Measurements from ENCODE around the gene P4HB. TPM values are rescaled to one million over a fixed set of nuclear protein-coding genes. Genes with fewer than 3 reads are reported as not detected.
A peak's percentile ranks its signal among the peaks of the same experiment; 100 is the strongest.

Gene P4HB
- total and polyA plus RNA-seq, 2 of the 4 experiments (the other 2 are of a cell fraction) = 599 to 932 TPM

DNA sequence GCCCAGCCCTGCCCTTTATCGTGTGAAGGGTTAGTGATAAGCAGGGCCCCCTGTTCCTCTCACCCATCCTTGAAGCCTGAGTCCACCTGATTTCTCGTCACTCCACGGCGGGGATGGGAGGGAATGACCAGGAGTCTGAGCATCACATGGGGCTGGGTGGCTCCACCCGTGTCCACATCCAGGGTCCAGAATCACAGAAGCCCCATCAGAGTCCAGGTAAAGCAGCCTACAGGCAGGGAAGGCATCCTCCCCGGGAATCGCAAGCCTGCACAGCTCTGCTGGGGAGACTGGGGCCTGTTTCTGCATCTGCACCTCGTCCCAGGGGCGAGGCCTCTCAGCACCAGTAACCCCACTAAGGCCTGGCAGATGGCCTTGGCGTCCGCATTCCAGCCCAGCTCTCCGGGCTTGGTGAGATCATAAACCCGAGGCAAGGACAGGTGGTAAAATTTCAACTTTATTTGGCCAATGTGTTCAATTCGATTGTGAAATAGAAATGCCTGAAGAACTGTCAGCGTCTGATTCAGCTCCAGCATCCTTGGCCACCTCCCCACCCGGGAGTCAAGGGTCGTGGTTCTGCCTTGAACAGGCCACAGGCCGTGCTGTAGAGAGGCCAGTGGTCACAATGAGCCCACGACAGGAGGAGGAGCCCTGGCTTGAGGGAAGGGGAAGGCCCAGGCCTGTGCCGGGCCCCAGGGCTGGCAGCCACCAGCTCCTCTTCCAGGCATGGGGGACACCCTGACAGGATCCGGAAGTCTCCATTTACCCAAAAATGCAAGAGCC lies 17.4 kb downstream of the P4HB start:
- Histone ChIP-seq H2BK120ac (ENCODE audit: low read depth, low read length) (no peak overlapping the region), H2BK15ac (ENCODE audit: low read depth, low read length) (no peak overlapping the region), H3K79me1 (ENCODE audit: low read depth in 1 of 2, low read length in 2 of 2) (peaks cover 4 to 26% of the 10 kb centered on the region in 2 experiments; a peak in 3 of 4 replicates), H3K9me1 (ENCODE audit: insufficient read depth, low read length) (0 out of 2 replicates have a peak, but pooled peaks cover under 1% of the 10 kb centered on the region), H3K4me2 (ENCODE audit: low read depth, low read length) (no peak overlapping the region), H3K27ac (ENCODE audit: insufficient read depth, low read length) (no peak overlapping the region), H4K91ac (ENCODE audit: insufficient read depth, low read depth, low read length) (no peak overlapping the region), H3K4me3 (ENCODE audit: insufficient read depth, low read depth, low read length) (no peak overlapping the region), H3K14ac (replicated peaks; ENCODE audit: low read depth, low read length) (no peak overlapping the region), H2BK20ac (ENCODE audit: low read depth, low read length) (no peak overlapping the region), H3K9ac (ENCODE audit: low read depth, low read length) (no peak overlapping the region), H3K9me3 (ENCODE audit: control insufficient read depth, insufficient read depth, low read length) (no peaks in the 10 kb centered on the region), H3K27me3 (ENCODE audit: control insufficient read depth, insufficient read depth, low read length) (no peaks in the 10 kb centered on the region), H3K56ac (ENCODE audit: extremely low read depth, insufficient read depth, low read length) (no peak overlapping the region), H2AFZ (replicated peaks; ENCODE audit: low read length, poor library complexity) (no peak overlapping the region), H2AK5ac (ENCODE audit: low read depth, low read length) (no peak overlapping the region), H4K20me1 (ENCODE audit: insufficient read depth, low read length) (peaks cover 43% of the 10 kb centered on the region), H3K36me3 (ENCODE audit: control insufficient read depth, insufficient read depth, low read length) (peaks cover 53% of the 10 kb centered on the region), H2BK5ac (ENCODE audit: low read depth, low read length, poor library complexity, severe bottlenecking) (no peak overlapping the region), H3K4me1 (ENCODE audit: control insufficient read depth, insufficient read depth, low read length) (no peaks in the 10 kb centered on the region), H4K5ac (ENCODE audit: low read depth, low read length) (no peak overlapping the region), H2AK9ac (replicated peaks; ENCODE audit: low read depth, low read length, poor library complexity) (no peak overlapping the region), H3K4ac (ENCODE audit: low read depth, low read length) (no peak overlapping the region), H3K23ac (ENCODE audit: low read depth, low read length) (no peak overlapping the region), H4K8ac (ENCODE audit: low read depth in 2 of 2, low read length in 2 of 2) (no peak overlapping the region), H3K18ac (ENCODE audit: low read depth, low read length) (no peak overlapping the region)
- dilution Hi-C loops (cut with HindIII; ENCODE audit: low sequenced_read_pairs, unreplicated experiment) (no loop called here), intact Hi-C loops (cut with micrococcal nuclease) (no loop called here), in situ Hi-C loops (cut with MboI; ENCODE audit: low sequenced_read_pairs) (no loop called here)
- POLR2A ChIA-PET (ENCODE audit: unreplicated experiment) = no interaction called here
- WGBS, 2 experiments (ENCODE audit: extremely low coverage in 2 of 2, insufficient read length in 1 of 2) = 89% methylated on average over 7 of the region's 21 CpGs; no CpG with 5 or more reads in 1 of the 2 experiments
- ATAC-seq (ENCODE audit: low read depth) = peak; percentile 33; the same call in 1 of the 2 replicates
- CTCF ChIA-PET = no interaction called here
- no peak for DNase-seq
- 0 out of 2 replicates have a peak, but pooled peaks have one; percentile 6 for TF ChIP-seq POLR2A (IDR thresholded peaks at IDR 0.05; ENCODE audit: low read depth, low read length)
- no peak for TF ChIP-seq RCOR1 (IDR thresholded peaks at IDR 0.05; ENCODE audit: insufficient replicate concordance, low read length)
- peak; percentile 57 for TF ChIP-seq CEBPB (IDR thresholded peaks at IDR 0.05; ENCODE audit: low read depth, low read length)
- BruUV-seq (replicated peaks) = no TSS peak
